Natural killer cell (primary cell): Measurements from ENCODE around the gene CCL1. TPM values are rescaled to one million over a fixed set of nuclear protein-coding genes. Genes with fewer than 3 reads are reported as not detected.

Experiments
- ATAC-seq, 3 donors: fragments of 150-1000 bp in 2 of 3; fragments of 200-7000 bp in 1 of 3; cut with Tn5 transposase; 1 replicate in 1 of 3; 2 replicates in 2 of 3; pipeline ENCODE4 v1.10.0; 2021; ENCODE audit warnings: mild to moderate bottlenecking in 2 of 3, moderate library complexity in 2 of 3
- DNase-seq, 2 donors: peaks; one replicate each; pipeline versions ENCODE4 v3.0.0 to v3.0.0-alpha.2; 2013 to 2021; ENCODE audit warnings: mixed read lengths in 1 of 2
- H3K27ac ChIP-seq: one replicate; pipeline ENCODE4 v1.5.1; 2013; ENCODE audit warnings: mild to moderate bottlenecking, low read length
- H3K27me3 ChIP-seq: one replicate; pipeline ENCODE4 v1.6.1; 2013; ENCODE audit warnings: low read length; ENCODE audit not compliant: control insufficient read depth, insufficient read depth
- H3K36me3 ChIP-seq: one replicate; pipeline ENCODE4 v1.6.1; 2013; ENCODE audit warnings: low read length; ENCODE audit not compliant: control insufficient read depth, insufficient read depth
- H3K4me1 ChIP-seq: one replicate; pipeline ENCODE4 v1.6.1; 2013; ENCODE audit warnings: low read length; ENCODE audit not compliant: control insufficient read depth, insufficient read depth
- H3K4me3 ChIP-seq: one replicate; pipeline ENCODE4 v1.5.1; 2013; ENCODE audit warnings: low read length
- H3K9me3 ChIP-seq: one replicate; pipeline ENCODE4 v1.6.1; 2013; ENCODE audit warnings: low read length; ENCODE audit not compliant: control insufficient read depth, insufficient read depth
- H3K27ac Mint-ChIP-seq, 2 donors: one replicate each; pipeline ENCODE4 v1.8.0; 2022; ENCODE audit warnings: mild to moderate bottlenecking in 2 of 2, mixed read lengths in 2 of 2, moderate library complexity in 1 of 2
- H3K27me3 Mint-ChIP-seq, 2 donors: one replicate each; pipeline ENCODE4 v1.8.0; 2022; ENCODE audit warnings: low read depth in 2 of 2, mixed read lengths in 2 of 2
- H3K36me3 Mint-ChIP-seq: one replicate; pipeline ENCODE4 v1.8.0; 2022; ENCODE audit warnings: mixed read lengths
- H3K4me1 Mint-ChIP-seq, 2 donors: one replicate each; pipeline ENCODE4 v1.8.0; 2022; ENCODE audit warnings: mixed read lengths in 2 of 2
- H3K4me3 Mint-ChIP-seq: one replicate; pipeline ENCODE4 v1.8.0; 2022; ENCODE audit warnings: mild to moderate bottlenecking, moderate library complexity, mixed read lengths
- H3K9me3 Mint-ChIP-seq, 2 donors: one replicate each; pipeline ENCODE4 v1.8.0; 2022; ENCODE audit warnings: mixed read lengths in 2 of 2
- WGBS: methylation state at CpG from one replicate; pipeline ENCODE4 v1.1.7; 2013; ENCODE audit warnings: missing lambda C conversion rate; ENCODE audit not compliant: insufficient coverage; 5-methylcytosine and 5-hydroxymethylcytosine counted together
- intact Hi-C: fragments of 100-400 bp; cut with micrococcal nuclease; formaldehyde crosslinking; loops from one replicate; pipeline ENCODE4 v1.14.2; 2022
- total RNA-seq, 4 donors: library from RNA; stranded (reverse); fragments of 120-200 nt in 1 of 4; gene quantifications; one replicate each; pipeline versions ENCODE4 v1.2.3 to v1.2.4, GENCODE V29; 2013 to 2022
- TF ChIP-seq, protein P1 (sequence below): fragments of 200-600 bp; IDR thresholded peaks from one replicate; pipeline ENCODE4 v1.8.0; 2022; ENCODE audit warnings: antibody characterized with exemption

Gene CCL1
- total RNA-seq, 3 donors from 2014 or later (not counting 1 experiment from before 2014, with no cell fraction given): not detected

DNA sequence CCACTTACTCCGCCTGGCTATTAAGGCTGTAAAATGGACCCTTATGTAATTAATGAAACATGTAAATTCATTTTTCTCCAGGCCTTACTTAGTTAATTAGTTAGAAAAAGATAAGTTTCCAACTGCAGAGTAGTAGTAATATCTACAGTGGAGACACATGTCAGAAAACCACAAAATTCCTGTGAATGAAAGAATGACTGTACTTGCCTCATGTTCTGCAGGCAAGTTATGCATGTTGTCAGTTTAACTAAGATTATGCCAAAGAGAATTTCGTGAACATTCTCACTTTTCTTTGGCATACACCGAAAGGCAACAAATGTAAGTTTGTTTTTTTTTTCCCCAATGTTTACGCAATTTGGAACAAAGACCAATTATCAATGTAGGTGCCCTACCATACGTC is 16.8 kb upstream of the CCL1 start:
- 77% methylated on average over 4 of the region's 5 CpGs for WGBS
- intact Hi-C loops: no loop called here
- H3K9me3 Mint-ChIP-seq: no peaks in the 10 kb centered on the region
- peaks cover 1 to 18% of the 10 kb centered on the region in 2 donors for H3K27me3 Mint-ChIP-seq
- Histone ChIP-seq H3K4me1 (no peaks in the 10 kb centered on the region), H3K4me3 (no peak overlapping the region), H3K27me3 (no peaks in the 10 kb centered on the region), H3K36me3 (no peaks in the 10 kb centered on the region), H3K9me3 (no peaks in the 10 kb centered on the region), H3K27ac (no peak overlapping the region)
- no peak overlapping the region for H3K27ac Mint-ChIP-seq
- ATAC-seq: no peak
- no peak overlapping the region for H3K4me3 Mint-ChIP-seq
- H3K36me3 Mint-ChIP-seq: no peaks in the 10 kb centered on the region
- peaks cover 0 to 10% of the 10 kb centered on the region in 2 donors for H3K4me1 Mint-ChIP-seq
- DNase-seq: no peak
- TF ChIP-seq, protein P1, sequence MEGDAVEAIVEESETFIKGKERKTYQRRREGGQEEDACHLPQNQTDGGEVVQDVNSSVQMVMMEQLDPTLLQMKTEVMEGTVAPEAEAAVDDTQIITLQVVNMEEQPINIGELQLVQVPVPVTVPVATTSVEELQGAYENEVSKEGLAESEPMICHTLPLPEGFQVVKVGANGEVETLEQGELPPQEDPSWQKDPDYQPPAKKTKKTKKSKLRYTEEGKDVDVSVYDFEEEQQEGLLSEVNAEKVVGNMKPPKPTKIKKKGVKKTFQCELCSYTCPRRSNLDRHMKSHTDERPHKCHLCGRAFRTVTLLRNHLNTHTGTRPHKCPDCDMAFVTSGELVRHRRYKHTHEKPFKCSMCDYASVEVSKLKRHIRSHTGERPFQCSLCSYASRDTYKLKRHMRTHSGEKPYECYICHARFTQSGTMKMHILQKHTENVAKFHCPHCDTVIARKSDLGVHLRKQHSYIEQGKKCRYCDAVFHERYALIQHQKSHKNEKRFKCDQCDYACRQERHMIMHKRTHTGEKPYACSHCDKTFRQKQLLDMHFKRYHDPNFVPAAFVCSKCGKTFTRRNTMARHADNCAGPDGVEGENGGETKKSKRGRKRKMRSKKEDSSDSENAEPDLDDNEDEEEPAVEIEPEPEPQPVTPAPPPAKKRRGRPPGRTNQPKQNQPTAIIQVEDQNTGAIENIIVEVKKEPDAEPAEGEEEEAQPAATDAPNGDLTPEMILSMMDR: no peak

DNA sequence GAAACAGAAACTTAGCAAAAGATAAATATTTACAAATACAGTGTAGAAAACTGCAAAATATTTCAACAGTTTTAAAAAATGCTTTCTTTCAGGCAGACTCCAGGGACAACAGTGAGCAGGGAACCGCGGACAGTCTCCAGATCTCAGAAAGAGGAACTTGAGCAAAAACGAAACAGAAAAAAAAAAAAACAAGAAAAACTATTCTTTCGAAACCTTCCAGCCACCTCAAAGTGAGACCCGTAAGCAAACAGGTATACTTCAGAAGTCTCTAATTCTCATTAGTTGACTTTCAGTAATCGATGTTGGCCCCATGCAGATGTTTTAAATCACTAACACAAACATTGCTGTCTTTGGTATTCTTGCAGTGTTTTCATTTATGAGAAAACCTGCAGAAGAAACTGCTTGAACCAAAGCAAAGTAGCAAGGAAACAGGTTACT is 15.7 kb upstream of the CCL1 start:
- Mint-ChIP-seq H3K4me1 (peaks cover 0 to 10% of the 10 kb centered on the region in 2 donors), H3K36me3 (no peaks in the 10 kb centered on the region), H3K4me3 (peak overlapping the region; percentile 61), H3K27me3 (peaks cover 4 to 14% of the 10 kb centered on the region in 2 donors), H3K27ac (no peak overlapping the region), H3K9me3 (no peaks in the 10 kb centered on the region)
- no peaks in the 10 kb centered on the region for H3K36me3 ChIP-seq
- no peaks in the 10 kb centered on the region for H3K27me3 ChIP-seq
- TF ChIP-seq, protein P1: no peak
- no peak overlapping the region for H3K4me3 ChIP-seq
- ATAC-seq: peak in 2 of 3 donors; percentile 34 to 57
- DNase-seq: peak in 1 of 2 donors; percentile 8
- H3K4me1 ChIP-seq: no peaks in the 10 kb centered on the region
- WGBS: under 1% methylated on average over 6 of the region's 6 CpGs
- intact Hi-C loops: no loop called here
- no peak overlapping the region for H3K27ac ChIP-seq
- no peaks in the 10 kb centered on the region for H3K9me3 ChIP-seq

DNA sequence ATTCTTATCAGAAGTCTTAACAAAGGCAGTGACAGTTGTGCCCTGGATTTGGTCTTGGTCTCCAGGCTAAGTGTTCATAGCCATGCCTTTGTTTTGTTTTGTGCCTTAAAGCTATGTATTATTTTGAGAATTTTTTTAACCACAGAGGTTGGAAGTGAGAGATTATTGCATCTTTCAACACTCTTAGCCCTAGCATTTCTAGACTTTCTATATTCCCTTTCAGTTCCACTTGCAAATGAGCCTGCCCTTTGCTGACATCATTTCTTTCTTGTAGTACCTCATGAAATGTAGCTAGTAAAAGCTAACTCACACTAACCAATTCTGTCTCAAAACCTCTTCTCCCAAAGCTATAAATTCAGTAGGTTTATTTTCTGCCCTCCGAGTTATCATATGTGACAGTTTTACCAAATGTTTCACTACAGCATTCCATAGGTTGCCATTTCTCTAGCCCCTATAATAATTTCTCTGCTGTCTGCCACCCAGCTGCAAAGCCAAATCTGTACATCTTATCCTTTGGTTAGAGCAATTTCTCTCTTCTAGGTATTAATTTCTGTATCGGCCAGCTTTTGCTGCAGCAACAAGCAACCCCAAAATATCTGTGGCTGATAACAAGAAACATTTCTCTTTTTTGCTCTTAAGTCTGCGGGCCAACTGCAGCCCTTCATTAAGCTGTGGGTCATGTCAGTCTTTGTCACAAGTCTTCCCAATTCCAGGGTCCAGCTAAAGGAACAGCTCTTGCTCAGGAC is 14.2 kb upstream of the CCL1 start:
- H3K9me3 Mint-ChIP-seq: no peaks in the 10 kb centered on the region
- no peak overlapping the region for H3K27ac Mint-ChIP-seq
- no peaks in the 10 kb centered on the region for H3K36me3 Mint-ChIP-seq
- H3K27me3 Mint-ChIP-seq: peaks cover 3 to 6% of the 10 kb centered on the region in 2 donors
- no peaks in the 10 kb centered on the region for H3K27me3 ChIP-seq
- TF ChIP-seq, protein P1: no peak
- no peak overlapping the region for H3K4me3 Mint-ChIP-seq
- WGBS: 82% methylated on average over 3 of the region's 3 CpGs
- H3K4me1 ChIP-seq: no peaks in the 10 kb centered on the region
- intact Hi-C loops: no loop called here
- ATAC-seq (no peak), DNase-seq (no peak)
- no peak overlapping the region for H3K4me3 ChIP-seq
- no peaks in the 10 kb centered on the region for H3K9me3 ChIP-seq
- H3K36me3 ChIP-seq: no peaks in the 10 kb centered on the region
- H3K4me1 Mint-ChIP-seq: peaks cover 0 to 6% of the 10 kb centered on the region in 2 donors
- H3K27ac ChIP-seq: no peak overlapping the region
